ENCODE results near the gene MESP1. TPM values are rescaled to one million over a fixed set of nuclear protein-coding genes. Genes with fewer than 3 reads are reported as not detected.

MESP1 gene
- total and polyA plus RNA-seq, 10 donors: 0.19 to 1.2 (median 0.61) TPM

DNA sequence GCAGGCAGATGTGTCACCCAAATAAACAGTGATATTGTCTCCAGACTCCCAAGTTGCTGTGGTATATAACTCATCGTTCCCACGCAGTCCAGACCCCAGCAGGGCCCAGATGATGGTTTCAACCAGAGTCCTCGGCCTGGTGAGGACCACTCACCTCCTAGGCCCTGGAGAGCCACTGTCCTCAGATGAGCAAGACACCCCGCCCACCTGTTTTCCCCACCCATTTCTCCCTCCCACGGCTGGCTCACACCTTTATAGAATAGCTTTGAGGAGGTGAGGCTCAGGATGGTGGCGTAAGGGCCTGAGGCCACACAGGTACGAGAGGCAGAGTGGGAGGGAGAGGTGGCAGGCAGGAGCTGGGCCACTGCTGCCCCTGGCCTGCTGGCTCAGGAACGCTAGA, 7.5 kb downstream of the MESP1 start:
- H3K4me3 ChIP-seq: no peak overlapping the region
- intact Hi-C loops (cut with DNase I; ENCODE audit: low total_unique reads): no loop called here
- TF ChIP-seq CTCF (IDR thresholded peaks at IDR 0.05 in 8 of 11, conservative IDR thresholded peaks at IDR 0.05 in 3 of 11) (no peak), POLR2A (IDR thresholded peaks at IDR 0.05) (no peak), POLR2AphosphoS5 (IDR thresholded peaks at IDR 0.05) (no peak)
- H3K4me1 ChIP-seq: peaks cover 0 to 7% (median 2%) of the 10 kb centered on the region in 6 donors
- no peaks in the 10 kb centered on the region for H3K36me3 ChIP-seq
- WGBS, 5 donors: 73 to 89% (median 83%) methylated on average over 7 to 8 of the region's 8 CpGs
- no peak overlapping the region for H3K27ac ChIP-seq
- H3K27me3 ChIP-seq (replicated peaks in 1 of 7): peaks cover 0 to 32% (median 0%) of the 10 kb centered on the region in 7 donors
- no peak for DNase-seq
- H3K9me3 ChIP-seq: no peaks in the 10 kb centered on the region

DNA sequence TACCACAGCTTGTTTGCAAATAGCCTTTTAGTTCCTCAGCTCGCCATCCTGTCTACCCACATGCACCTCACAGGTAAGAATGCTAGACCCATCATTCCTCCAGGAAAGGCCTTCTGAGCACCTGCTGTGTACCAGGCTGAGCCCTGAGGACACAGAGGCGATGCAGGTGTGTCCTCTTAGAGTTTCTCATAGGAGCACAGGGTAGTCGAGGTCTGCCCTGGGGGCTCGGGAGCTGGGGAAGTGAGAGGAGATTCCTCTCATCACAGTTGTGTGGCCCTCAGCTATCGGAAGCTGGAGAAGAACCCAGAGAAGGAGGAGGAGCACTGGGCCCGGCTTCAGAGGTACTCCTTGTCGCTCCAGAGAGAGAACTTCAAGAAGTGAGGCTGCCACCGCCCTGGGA, 8.0 kb downstream of the MESP1 start:
- H3K27ac ChIP-seq: no peak overlapping the region
- 80 to 86% (median 83%) methylated on average over 8 of the region's 8 CpGs for WGBS, 5 donors
- no peaks in the 10 kb centered on the region for H3K36me3 ChIP-seq
- H3K4me1 ChIP-seq: peaks cover 0 to 7% (median 2%) of the 10 kb centered on the region in 6 donors
- no peak for DNase-seq
- TF ChIP-seq CTCF (IDR thresholded peaks at IDR 0.05 in 8 of 11, conservative IDR thresholded peaks at IDR 0.05 in 3 of 11) (no peak), POLR2A (IDR thresholded peaks at IDR 0.05) (no peak), POLR2AphosphoS5 (IDR thresholded peaks at IDR 0.05) (no peak)
- no peak overlapping the region for H3K4me3 ChIP-seq
- H3K27me3 ChIP-seq (replicated peaks in 1 of 7): peaks cover 0 to 27% (median 0%) of the 10 kb centered on the region in 7 donors
- H3K9me3 ChIP-seq: no peaks in the 10 kb centered on the region
- intact Hi-C loops (cut with DNase I; ENCODE audit: low total_unique reads): no loop called here

GRCh38 chr15:89740137-89740536, 10.9 kb downstream of the MESP1 start:
- Histone ChIP-seq H3K9me3 (no peaks in the 10 kb centered on the region), H3K4me1 (peaks cover 0 to 7% (median 2%) of the 10 kb centered on the region in 6 donors), H3K4me3 (peak overlapping the region in 1 of 8 donors; percentile 22), H3K36me3 (no peaks in the 10 kb centered on the region), H3K27ac (no peak overlapping the region), H3K27me3 (replicated peaks in 1 of 7) (peaks cover 0 to 14% (median 0%) of the 10 kb centered on the region in 7 donors)
- WGBS, 5 donors: 3 to 5% (median 4%) methylated on average over 8 of the region's 8 CpGs
- no peak for DNase-seq
- intact Hi-C loops (cut with DNase I; ENCODE audit: low total_unique reads): no loop called here
- TF ChIP-seq POLR2AphosphoS5 (IDR thresholded peaks at IDR 0.05) (no peak), POLR2A (IDR thresholded peaks at IDR 0.05) (no peak), CTCF (IDR thresholded peaks at IDR 0.05 in 8 of 11, conservative IDR thresholded peaks at IDR 0.05 in 3 of 11) (peak; percentile 76 to 93 (median 88))

DNA sequence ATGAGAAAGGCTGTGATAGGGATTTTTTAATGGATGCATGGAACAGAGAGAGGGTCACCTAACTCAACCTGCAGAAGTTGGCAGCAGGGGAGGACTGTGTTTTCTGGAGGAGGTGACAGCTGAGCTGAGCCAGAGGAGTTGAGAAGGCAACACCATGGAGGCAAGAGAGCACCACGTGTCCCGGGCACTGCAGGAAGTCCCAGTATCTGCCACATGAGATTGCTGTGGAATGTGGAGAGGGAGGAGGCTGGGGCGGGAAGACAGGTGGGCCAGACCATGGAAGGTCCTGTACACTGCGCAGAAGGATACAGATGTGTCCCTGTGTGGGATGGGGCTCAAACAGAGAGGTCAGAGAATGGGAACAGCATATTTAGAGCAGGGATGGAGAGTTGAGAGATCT, 15.3 kb downstream of the MESP1 start:
- 64 to 75% (median 70%) methylated on average over 4 of the region's 4 CpGs for WGBS, 5 donors
- no peak for TF ChIP-seq CTCF (IDR thresholded peaks at IDR 0.05 in 8 of 11, conservative IDR thresholded peaks at IDR 0.05 in 3 of 11)
- no peak for TF ChIP-seq POLR2A (IDR thresholded peaks at IDR 0.05)
- TF ChIP-seq POLR2AphosphoS5 (IDR thresholded peaks at IDR 0.05): no peak
- H3K27ac ChIP-seq: no peak overlapping the region
- no peaks in the 10 kb centered on the region for H3K36me3 ChIP-seq
- no peak for DNase-seq
- peaks cover 0 to 19% (median 0%) of the 10 kb centered on the region in 7 donors for H3K27me3 ChIP-seq (replicated peaks in 1 of 7)
- H3K4me1 ChIP-seq: peaks cover 0 to 7% (median 2%) of the 10 kb centered on the region in 6 donors
- intact Hi-C loops (cut with DNase I; ENCODE audit: low total_unique reads): no loop called here
- H3K4me3 ChIP-seq: no peak overlapping the region
- no peaks in the 10 kb centered on the region for H3K9me3 ChIP-seq

All from spleen (tissue), 11 donors.